A673 (cell line): Measurements from ENCODE around the gene C1orf74. TPM values are rescaled to one million over a fixed set of nuclear protein-coding genes. Genes with fewer than 3 reads are reported as not detected.

Experiments
- BruUV-seq: library from RNA; stranded (reverse); fragments of 400-500 nt; replicated peaks from 2 replicates; lab custom pipeline; 2021; lab: Mats Ljungman, UMichigan
- CTCF ChIA-PET: fragments of 300-600 bp; sonication (Branson Sonifier 250); formaldehyde crosslinking; loops from one replicate; lab custom pipeline; 2022; ENCODE audit warnings: antibody characterized with exemption; lab: Charles Lee
- POLR2A ChIA-PET: fragments of 300-600 bp; sonication (Branson Sonifier 250); formaldehyde crosslinking; loops from one replicate; lab custom pipeline; 2022; ENCODE audit warnings: antibody characterized with exemption; ENCODE audit not compliant: low non-redundant PET; lab: Charles Lee
- DNase-seq: peaks from one replicate; pipeline ENCODE4 v3.0.0-alpha.2; 2015; ENCODE audit warnings: low spot score
- H3K27ac ChIP-seq: fragments of 200-600 bp; sonication (generic); 2 replicates; pipeline ENCODE4 v1.5.1; 2016; ENCODE audit warnings: mixed run types, low read depth, mild to moderate bottlenecking, mixed read lengths, antibody characterized with exemption, low read length; ENCODE audit not compliant: poor library complexity, severe bottlenecking
- H3K27me3 ChIP-seq: fragments of 200-600 bp; sonication (generic); replicated peaks from 2 replicates; pipeline ENCODE4 v1.6.1; 2017; ENCODE audit warnings: mixed run types, low read depth, mild to moderate bottlenecking, mixed read lengths, antibody characterized with exemption, low read length; ENCODE audit not compliant: insufficient read depth, poor library complexity
- H3K36me3 ChIP-seq: fragments of 200-600 bp; sonication (generic); 2 replicates; pipeline ENCODE4 v1.6.1; 2016; ENCODE audit warnings: mixed run types, mild to moderate bottlenecking, mixed read lengths, antibody characterized with exemption, low read length; ENCODE audit not compliant: insufficient read depth, poor library complexity, severe bottlenecking
- H3K4me1 ChIP-seq: fragments of 200-600 bp; sonication (generic); 2 replicates; pipeline ENCODE4 v1.6.1; 2017; ENCODE audit warnings: mixed run types, mild to moderate bottlenecking, mixed read lengths, antibody characterized with exemption, low read length; ENCODE audit not compliant: insufficient read depth, poor library complexity, severe bottlenecking
- H3K4me3 ChIP-seq: fragments of 200-600 bp; sonication (generic); 2 replicates; pipeline ENCODE4 v1.5.1; 2016; ENCODE audit warnings: low read depth, mixed run types, mild to moderate bottlenecking, mixed read lengths, low read length; ENCODE audit not compliant: poor library complexity, severe bottlenecking
- H3K9me3 ChIP-seq: fragments of 200-600 bp; sonication (generic); 2 replicates; pipeline ENCODE4 v1.6.1; 2016; ENCODE audit warnings: mixed run types, low read depth, mild to moderate bottlenecking, mixed read lengths, antibody characterized with exemption, low read length; ENCODE audit not compliant: poor library complexity, severe bottlenecking
- EZH2 ChIP-seq: fragments of 200-600 bp; sonication (generic); IDR thresholded peaks from 2 replicates; pipeline ENCODE4 v1.6.1; 2017; ENCODE audit warnings: borderline replicate concordance, low read depth, mild to moderate bottlenecking, mixed read lengths, antibody characterized with exemption, low read length; ENCODE audit not compliant: poor library complexity, severe bottlenecking
- intact Hi-C: fragments of 100-400 bp; cut with micrococcal nuclease; formaldehyde crosslinking; loops from one replicate; pipeline ENCODE4 v1.10.0; 2022; ENCODE audit not compliant: unreplicated experiment
- total RNA-seq: library from RNA; stranded (reverse); gene quantifications from 2 replicates; pipeline ENCODE4 v1.2.3, GENCODE V29; 2021
- TF ChIP-seq, protein P1 (sequence below): fragments of 300-800, 200-600 bp; sonication (generic); conservative IDR thresholded peaks from 2 replicates; pipeline ENCODE4 v1.5.1; 2017; ENCODE audit warnings: low read depth, mild to moderate bottlenecking, antibody characterized with exemption, low read length, moderate library complexity, mixed read lengths

The C1orf74 gene
- total RNA-seq, 1 experiment from 2014 or later, result 4.2 TPM

DNA sequence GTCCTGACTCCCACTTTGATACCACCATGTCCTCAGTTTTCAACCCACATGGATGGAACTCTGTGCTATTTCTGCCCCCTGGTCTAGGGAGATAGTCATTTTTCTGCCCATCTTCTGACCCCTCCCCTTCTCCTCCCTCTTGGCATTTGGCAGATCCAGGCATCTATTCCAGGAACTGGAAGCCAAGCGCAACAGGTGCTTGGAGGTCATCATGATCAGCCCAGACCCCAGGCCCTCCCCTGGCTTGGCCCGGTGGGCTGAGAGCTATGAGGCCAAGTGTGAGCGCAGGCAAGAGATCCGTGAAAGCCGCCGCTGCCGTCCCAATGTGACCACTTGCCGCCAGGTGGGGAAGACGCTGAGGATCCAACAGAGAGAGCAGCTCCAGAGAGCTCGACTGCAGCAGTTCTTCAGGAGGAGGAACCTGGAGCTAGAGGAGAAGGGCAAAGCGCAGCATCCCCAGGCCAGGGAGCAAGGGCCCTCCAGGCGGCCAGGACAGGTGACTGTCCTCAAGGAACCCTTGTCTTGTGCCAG is 24.5 kb downstream of the C1orf74 start:
- Histone ChIP-seq H3K27me3 (no peaks in the 10 kb centered on the region), H3K4me3 (no peak overlapping the region), H3K4me1 (no peaks in the 10 kb centered on the region), H3K36me3 (no peaks in the 10 kb centered on the region), H3K9me3 (no peaks in the 10 kb centered on the region), H3K27ac (no peak overlapping the region)
- intact Hi-C loops, result no loop called here
- no peak for DNase-seq
- CTCF ChIA-PET, result no interaction called here
- no TSS peak for BruUV-seq
- TF ChIP-seq, protein P1, sequence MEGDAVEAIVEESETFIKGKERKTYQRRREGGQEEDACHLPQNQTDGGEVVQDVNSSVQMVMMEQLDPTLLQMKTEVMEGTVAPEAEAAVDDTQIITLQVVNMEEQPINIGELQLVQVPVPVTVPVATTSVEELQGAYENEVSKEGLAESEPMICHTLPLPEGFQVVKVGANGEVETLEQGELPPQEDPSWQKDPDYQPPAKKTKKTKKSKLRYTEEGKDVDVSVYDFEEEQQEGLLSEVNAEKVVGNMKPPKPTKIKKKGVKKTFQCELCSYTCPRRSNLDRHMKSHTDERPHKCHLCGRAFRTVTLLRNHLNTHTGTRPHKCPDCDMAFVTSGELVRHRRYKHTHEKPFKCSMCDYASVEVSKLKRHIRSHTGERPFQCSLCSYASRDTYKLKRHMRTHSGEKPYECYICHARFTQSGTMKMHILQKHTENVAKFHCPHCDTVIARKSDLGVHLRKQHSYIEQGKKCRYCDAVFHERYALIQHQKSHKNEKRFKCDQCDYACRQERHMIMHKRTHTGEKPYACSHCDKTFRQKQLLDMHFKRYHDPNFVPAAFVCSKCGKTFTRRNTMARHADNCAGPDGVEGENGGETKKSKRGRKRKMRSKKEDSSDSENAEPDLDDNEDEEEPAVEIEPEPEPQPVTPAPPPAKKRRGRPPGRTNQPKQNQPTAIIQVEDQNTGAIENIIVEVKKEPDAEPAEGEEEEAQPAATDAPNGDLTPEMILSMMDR, result no peak
- no peak for TF ChIP-seq EZH2
- POLR2A ChIA-PET, result no interaction called here

DNA sequence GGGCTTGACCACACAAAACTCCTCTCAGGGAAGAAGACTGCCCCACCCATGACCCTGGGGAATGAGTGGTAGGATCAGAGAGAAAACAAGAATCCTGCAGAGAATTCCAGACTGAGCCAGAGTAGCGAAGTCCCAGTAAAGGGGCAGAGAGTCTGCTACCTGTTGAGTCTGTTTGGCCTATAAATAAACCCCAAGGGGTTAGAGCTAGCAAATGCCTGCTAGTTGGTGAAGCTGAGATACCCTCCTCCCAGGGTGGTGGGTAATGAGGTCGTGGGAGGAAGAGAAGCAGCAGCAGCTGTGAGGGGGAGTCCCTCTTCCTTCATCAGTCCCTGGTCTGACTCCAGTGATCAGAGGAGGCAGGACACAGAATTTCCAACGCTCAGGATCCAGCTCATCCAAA is 26.0 kb downstream of the C1orf74 start:
- TF ChIP-seq, protein P1, result no peak
- TF ChIP-seq EZH2, result no peak
- Histone ChIP-seq H3K9me3 (no peaks in the 10 kb centered on the region), H3K4me1 (no peaks in the 10 kb centered on the region), H3K27me3 (no peaks in the 10 kb centered on the region), H3K4me3 (no peak overlapping the region), H3K27ac (no peak overlapping the region), H3K36me3 (no peaks in the 10 kb centered on the region)
- ChIA-PET POLR2A (no interaction called here), CTCF (no interaction called here)
- BruUV-seq, result no TSS peak
- intact Hi-C loops, result no loop called here
- DNase-seq, result no peak

DNA sequence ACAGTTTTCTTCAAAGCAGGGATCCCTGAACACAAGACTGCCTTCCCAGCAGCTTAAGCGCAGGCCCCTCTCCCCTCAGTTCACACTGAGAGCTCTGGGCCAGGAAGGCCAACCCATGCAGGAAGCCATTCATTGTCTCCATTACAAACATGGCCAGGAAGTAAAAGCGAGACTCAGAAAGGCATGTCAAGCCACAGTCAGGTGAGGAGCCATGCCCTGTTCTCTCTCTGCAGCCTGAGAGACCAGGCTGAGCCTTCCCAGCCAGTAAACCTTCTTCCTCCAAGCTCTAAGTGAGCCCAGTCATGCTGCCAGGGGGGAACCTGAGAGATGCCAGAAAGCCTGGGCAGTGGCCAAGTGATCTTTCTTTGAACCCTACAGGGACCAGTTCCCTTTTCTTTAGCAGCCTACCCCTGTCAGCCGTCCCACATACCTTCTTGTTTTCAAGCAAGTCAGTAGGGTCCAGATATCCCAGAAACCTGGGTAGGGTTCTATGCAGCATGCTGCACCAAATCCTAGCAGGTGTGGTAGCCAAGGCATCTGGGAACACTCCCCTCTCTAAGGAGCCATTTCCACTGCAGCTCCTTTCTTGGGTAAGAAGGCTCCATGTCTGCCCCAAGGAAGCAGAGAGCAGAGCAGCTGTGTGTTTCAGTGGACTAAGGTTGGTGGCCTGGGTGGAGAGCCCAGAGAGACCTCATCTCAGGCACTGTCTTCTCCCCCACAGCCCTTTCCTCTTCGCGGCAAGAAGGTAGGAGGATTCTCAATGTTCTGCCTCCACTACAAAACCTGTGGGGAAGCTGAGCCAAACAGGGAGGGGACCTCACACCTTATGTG is 27.5 kb downstream of the C1orf74 start:
- H3K27ac ChIP-seq, result no peak overlapping the region
- H3K4me1 ChIP-seq, result no peaks in the 10 kb centered on the region
- no peaks in the 10 kb centered on the region for H3K9me3 ChIP-seq
- CTCF ChIA-PET, result no interaction called here
- intact Hi-C loops, result no loop called here
- BruUV-seq, result no TSS peak
- H3K27me3 ChIP-seq, result no peaks in the 10 kb centered on the region
- POLR2A ChIA-PET, result no interaction called here
- no peaks in the 10 kb centered on the region for H3K36me3 ChIP-seq
- TF ChIP-seq EZH2, result no peak
- H3K4me3 ChIP-seq, result no peak overlapping the region
- no peak for DNase-seq
